HG03060 (cell line): ENCODE results near the gene DDX20.

Source experiments
- ATAC-seq: cut with Tn5 transposase; IDR thresholded peaks from one replicate; pipeline ENCODE4 v1.9.1; 2021; ENCODE audit warnings: low read depth, moderate number of reproducible peaks; ENCODE audit not compliant: unreplicated experiment

DDX20 gene

GRCh38 chr1:111746614-111746999, 9.1 kb upstream of the DDX20 start:
- no peak for ATAC-seq

DNA sequence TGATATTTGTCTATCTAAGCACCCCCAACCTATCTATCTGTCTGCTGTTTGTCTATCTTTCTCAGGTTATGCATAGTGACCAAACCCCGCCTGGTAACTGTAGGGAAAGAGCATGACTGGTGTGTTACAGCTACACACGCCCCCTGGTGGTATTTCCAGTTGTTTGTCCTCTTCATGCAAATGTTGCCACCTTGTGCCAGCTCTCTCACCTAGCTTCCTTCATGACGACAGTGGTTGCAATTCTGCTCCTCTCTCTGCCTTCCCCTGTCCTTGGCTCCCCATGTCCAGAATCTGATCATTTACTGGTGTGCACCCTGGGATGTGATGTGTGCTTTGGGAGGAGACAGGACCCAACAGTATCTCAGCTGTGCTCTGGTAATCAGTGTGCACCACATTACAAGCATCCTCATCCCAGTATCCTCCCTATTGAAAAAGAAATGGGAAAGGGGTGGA, 8.4 kb upstream of the DDX20 start:
- ATAC-seq = no peak

DNA sequence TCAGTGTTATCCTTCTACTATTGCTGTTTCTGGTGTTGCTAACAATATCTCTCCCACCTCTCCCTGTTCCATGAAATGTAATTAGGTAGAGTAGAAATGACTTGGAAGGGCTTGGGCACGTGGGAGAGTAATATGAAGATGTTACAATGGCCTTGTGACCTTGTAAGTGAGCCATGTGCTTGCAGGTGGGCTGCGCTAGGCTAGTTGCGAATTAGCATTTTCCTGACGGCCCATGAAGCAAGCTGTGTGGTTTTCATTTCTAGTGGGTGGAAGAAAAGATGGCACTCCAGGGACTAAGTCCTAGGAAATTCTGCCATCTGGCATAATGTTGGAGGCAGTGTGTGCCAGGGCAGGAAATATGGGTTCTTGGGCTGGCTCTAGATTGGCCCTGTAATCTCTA, 7.8 kb upstream of the DDX20 start:
- ATAC-seq = no peak

DNA sequence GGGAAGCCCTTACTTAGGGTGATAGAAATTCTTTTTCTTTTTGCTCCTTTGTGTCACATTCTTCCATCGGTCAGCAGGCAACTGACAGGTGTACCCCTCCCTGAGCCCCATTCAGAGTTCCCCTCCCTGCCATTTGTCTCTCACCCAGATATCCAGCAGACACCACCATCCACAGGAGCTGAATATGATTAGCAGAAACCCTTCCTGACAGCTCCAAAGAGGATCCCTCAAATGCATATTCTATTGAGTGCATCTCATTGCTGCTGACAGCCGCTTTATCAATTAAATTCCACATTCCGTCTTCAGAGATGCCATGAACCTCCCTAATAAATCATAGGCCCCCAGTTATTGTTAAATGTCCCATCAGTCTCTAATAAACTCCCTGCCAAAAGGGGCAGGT, 6.1 kb upstream of the DDX20 start:
- no peak for ATAC-seq

DNA sequence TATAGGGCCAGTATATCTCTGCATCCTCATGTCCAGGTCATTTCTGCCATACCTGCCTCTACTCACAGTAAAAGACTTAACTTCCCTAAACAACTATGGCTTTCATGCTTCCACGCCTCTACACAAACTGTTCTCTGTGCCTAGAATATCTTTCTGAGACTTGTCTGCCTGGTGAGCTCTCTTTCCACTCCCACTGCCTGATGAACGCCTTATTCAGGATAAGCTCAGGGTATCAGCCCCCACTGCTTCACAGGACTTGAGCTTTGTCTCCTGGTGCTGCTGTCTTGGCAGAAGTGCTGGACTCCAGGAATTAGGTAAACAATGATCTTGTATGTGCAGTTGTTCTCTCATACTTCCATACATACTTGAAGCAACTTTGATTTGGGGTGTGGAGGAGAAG, 4.8 kb upstream of the DDX20 start:
- ATAC-seq = no peak

DNA sequence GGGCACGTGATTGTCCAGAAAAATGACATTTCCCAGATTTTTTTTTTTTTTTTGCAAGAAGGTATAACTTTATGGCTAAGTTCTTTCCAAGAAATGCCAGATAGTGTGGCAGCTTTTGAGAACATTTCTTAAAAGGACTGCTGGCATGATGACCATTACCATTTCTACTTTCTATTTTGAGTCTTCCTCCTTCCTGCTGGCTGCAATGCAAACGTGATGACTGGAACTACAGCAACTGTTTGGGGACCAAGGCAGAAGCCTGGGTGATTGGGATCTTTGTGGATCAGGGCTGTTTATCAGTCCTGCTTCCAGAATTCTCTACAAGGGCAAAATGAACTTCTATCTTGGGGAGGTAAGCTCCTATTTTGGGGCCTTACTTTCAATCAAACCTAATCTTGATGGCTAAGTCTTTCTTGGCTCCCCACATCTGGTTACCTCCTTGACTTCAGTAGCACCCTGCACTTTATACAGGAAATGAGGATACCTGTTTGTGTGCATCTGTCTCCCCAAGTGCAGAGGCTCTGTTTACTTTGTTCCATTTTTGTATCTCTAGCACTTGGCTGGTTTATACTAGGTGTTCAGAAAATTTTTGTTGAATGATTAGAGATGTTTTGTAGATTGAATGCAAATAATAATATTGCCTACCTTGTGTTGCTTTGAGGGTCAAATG, 3.7 kb upstream of the DDX20 start:
- ATAC-seq = no peak

DNA sequence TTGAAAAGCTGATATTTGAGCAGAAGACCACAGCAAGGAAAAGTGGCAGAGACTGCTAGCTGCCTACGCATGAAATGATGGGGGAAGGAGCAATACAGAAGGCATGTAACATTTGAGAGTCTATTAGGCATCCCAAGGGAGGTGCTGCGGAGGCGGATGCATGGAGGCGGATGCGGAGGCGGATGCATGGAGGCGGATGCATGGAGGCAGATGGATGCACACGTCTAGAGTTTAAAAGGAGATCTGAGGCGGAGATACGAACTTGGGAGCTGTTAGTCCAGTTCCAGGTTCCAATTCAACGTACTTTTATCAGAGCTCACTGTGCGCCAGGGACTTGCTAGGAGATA, 744 bp upstream of the DDX20 start:
- no peak for ATAC-seq

- no peak for ATAC-seq
Observed at GRCh38 chr1:111756124-111756513, 418 bp downstream of the DDX20 start.

DNA sequence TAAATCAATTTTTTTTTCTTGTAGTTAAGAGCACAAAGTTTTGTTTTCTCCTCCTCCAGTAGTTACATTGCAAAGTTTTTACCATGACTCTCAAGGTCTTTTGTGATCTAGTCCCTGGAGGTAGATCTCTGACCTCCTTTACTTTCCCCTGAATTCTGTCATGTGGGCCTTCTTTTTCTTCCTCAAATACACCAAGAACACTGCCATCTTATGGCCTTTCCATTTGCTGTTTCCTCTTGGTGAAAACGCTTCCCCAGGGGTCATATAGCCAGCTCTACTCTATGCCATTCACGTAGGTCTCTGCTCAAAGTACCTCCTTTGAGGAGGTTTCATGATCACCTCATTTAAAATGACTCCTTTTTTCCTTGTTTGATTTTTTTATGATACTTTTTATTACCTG, 2.7 kb downstream of the DDX20 start:
- ATAC-seq = no peak

DNA sequence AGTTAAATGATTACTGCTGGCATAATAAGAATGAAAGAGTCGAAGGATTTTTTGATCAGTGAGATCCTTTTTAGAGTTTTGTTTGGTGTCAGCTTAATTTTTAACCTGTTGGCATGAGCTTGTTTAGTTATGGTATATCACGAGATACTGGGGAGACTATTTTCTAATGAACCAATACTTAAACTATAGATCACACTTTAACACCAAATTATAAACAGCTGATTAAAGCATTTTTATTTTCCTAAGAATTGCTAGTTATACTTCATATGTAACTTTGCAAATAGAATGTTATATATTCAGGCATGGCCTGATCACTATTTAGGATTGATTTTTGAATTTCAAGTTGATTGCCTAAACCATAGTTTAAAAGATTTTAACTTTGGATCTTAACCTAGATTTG, 6.0 kb downstream of the DDX20 start:
- ATAC-seq = no peak

DNA sequence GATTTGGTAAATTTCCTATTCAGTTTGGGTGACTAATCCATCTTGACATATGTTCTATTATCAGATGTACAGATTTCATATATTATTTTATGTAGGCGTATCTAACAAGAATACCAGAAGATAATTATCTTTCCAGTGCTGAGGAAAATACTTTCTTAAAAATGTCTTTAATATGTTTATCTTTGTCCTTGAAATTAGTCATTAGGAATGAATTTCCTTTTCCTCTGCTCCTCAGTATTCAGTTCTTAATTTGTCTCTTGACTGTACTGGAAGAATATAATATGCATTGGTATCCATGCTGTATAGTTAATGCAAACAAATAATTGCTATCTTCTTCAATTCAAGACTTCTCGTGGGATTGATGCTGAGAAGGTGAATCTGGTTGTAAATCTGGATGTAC, 6.6 kb downstream of the DDX20 start:
- no peak for ATAC-seq

DNA sequence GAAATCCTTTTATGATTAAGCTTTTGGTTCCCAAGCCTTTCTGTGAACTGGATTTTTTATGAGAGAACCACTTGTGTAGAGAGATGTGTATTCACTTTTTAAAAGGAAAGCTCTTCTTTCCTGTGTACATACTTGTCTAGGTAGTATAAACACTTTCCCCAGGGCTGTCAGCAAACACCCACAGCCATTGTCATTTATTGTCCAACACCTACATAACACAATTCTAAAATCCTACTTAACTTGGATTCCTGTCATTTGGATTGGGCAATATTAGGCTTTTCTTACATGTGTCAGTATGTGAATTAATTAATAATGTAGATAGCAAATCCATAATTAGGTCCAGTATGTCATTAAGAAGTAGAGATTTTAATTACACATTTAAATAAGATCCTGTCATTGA, 12.3 kb downstream of the DDX20 start:
- ATAC-seq = no peak

GRCh38 chr1:111768625-111769024, 12.9 kb downstream of the DDX20 start:
- no peak for ATAC-seq

GRCh38 chr1:111769517-111770146, 13.9 kb downstream of the DDX20 start:
- no peak for ATAC-seq

- no peak for ATAC-seq
Observed at GRCh38 chr1:111770916-111771315, 15.2 kb downstream of the DDX20 start.

DNA sequence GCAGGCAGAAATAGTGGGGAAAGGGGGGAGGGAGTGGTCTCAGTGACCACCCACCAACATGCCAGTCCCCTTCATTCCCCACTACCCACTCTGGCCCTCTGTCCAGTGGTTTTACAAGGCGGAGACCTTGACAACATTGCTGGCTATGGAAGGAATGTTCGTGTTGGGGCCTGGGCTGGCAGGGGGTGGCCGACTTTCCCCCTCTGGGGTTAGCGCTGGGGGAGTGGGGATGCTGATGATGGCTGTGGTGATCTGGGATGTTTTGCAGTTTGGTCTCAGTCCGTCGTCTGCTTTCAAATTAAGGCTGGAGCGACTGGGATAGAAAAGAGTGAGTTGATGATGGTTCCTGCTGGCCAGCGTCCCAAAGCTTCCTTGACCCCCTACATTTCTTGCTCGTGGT, 20.3 kb downstream of the DDX20 start:
- no peak for ATAC-seq

- no peak for ATAC-seq
Observed at GRCh38 chr1:111776391-111776790, 20.7 kb downstream of the DDX20 start.

GRCh38 chr1:111776861-111777260, 21.2 kb downstream of the DDX20 start:
- ATAC-seq = no peak

DNA sequence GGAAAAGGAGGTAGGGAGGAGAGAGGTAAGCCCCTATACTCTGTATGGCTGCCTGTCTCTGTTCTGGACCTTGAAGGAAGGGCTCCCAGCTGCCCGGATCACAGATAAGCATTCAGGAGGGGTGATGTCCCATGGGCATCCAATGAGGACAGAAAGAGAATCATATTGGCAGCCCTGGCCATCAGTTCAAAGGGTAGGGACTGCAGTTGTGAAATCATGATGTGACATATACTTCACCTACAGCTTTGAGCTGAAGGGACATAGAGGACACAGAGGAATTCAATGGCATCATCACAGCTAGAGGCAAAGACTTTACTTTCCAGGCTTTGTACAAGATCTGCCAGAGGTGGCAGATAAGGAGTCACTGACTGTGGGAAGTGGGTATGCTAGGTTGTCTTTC, 21.6 kb downstream of the DDX20 start:
- ATAC-seq = no peak

DNA sequence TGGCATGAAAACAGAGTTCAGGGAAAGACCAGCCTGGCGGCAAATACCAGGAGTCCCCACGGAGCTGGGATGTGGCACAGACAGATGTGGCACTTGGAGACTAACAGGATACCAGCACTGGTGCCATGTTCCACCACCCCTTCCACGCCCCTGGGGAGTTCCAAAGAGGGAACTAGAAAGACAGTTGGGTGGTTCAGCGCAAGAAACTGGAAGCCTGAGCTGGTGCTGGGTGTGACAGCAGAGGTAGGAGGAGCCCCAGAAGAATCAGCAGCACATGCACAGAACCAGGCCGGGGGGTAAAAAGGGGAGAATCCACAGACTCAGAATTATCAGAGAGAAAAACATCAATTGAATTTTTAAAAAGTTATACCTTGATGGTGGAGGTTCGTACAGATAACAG, 22.4 kb downstream of the DDX20 start:
- ATAC-seq = no peak

DNA sequence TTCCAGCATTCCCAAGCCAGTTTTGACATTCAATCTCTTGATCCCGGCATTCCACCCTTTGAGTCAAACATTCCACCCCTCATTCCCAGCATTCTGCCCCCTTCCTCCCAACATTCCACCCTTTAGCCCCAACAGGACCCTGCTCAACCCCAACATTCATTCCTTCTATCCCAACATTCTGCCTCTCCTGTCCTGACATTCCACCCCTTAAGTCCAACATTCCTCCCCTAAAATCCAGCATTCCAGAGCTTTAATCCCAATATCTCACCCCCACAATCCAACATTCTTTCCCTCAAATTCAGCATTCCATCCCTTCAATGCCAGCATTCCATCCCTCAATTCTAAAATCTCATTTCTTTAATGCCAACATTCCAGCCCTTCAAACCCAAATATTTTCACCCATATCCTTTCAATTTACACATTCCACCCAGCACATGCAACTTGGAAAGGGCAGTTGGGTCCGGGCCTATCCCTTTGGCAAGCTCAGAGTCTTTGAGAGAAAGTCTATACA, 22.9 kb downstream of the DDX20 start:
- no peak for ATAC-seq

- no peak for ATAC-seq
Observed at GRCh38 chr1:111779546-111779945, 23.8 kb downstream of the DDX20 start.
